ENCODE results near the gene BPGM.

The BPGM gene

GRCh38 chr7:134637441-134637840 lies 9.2 kb upstream of the BPGM start:
- no peaks in the 10 kb centered on the region for H3K9me3 ChIP-seq (ENCODE audit: insufficient read depth, low read length)
- H4K20me1 ChIP-seq (ENCODE audit: low read depth, low read length), result no peaks in the 10 kb centered on the region
- no peaks in the 10 kb centered on the region for H3K9me2 ChIP-seq (replicated peaks; ENCODE audit: insufficient read depth, low read length)
- H3K27me3 ChIP-seq (ENCODE audit: low read length), result no peaks in the 10 kb centered on the region
- H3K4me3 ChIP-seq (ENCODE audit: insufficient read depth, low read length, poor library complexity, severe bottlenecking), result no peak overlapping the region
- no peaks in the 10 kb centered on the region for H3F3A ChIP-seq (ENCODE audit: insufficient read depth)
- H3K79me2 ChIP-seq (ENCODE audit: insufficient read depth, low read length), result no peaks in the 10 kb centered on the region
- no peak overlapping the region for H2AFZ ChIP-seq (ENCODE audit: low read depth, low read length, severe bottlenecking)
- H3K36me3 ChIP-seq (ENCODE audit: low read length), result no peaks in the 10 kb centered on the region
- TF ChIP-seq CTCF (IDR thresholded peaks at IDR 0.05; ENCODE audit: insufficient read depth, low read length, poor library complexity, severe bottlenecking) (no peak), EZH2phosphoT487 (conservative IDR thresholded peaks at IDR 0.05; ENCODE audit: low read length) (no peak)
- no peak overlapping the region for H3K27ac ChIP-seq (ENCODE audit: low read depth, low read length)
- H3K4me2 ChIP-seq (ENCODE audit: low read depth, low read length, poor library complexity, severe bottlenecking), result no peak overlapping the region
- no peak overlapping the region for H3K9ac ChIP-seq (ENCODE audit: low read length)

GRCh38 chr7:134637934-134638719 lies 8.5 kb upstream of the BPGM start:
- no peak overlapping the region for H3K27ac ChIP-seq (ENCODE audit: low read depth, low read length)
- no peaks in the 10 kb centered on the region for H3K9me2 ChIP-seq (replicated peaks; ENCODE audit: insufficient read depth, low read length)
- no peaks in the 10 kb centered on the region for H3K79me2 ChIP-seq (ENCODE audit: insufficient read depth, low read length)
- no peaks in the 10 kb centered on the region for H3F3A ChIP-seq (ENCODE audit: insufficient read depth)
- H3K36me3 ChIP-seq (ENCODE audit: low read length), result no peaks in the 10 kb centered on the region
- H3K4me2 ChIP-seq (ENCODE audit: low read depth, low read length, poor library complexity, severe bottlenecking), result no peak overlapping the region
- TF ChIP-seq EZH2phosphoT487 (conservative IDR thresholded peaks at IDR 0.05; ENCODE audit: low read length) (no peak), CTCF (IDR thresholded peaks at IDR 0.05; ENCODE audit: insufficient read depth, low read length, poor library complexity, severe bottlenecking) (no peak)
- no peaks in the 10 kb centered on the region for H3K9me3 ChIP-seq (ENCODE audit: insufficient read depth, low read length)
- no peak overlapping the region for H2AFZ ChIP-seq (ENCODE audit: low read depth, low read length, severe bottlenecking)
- H3K9ac ChIP-seq (ENCODE audit: low read length), result no peak overlapping the region
- no peaks in the 10 kb centered on the region for H4K20me1 ChIP-seq (ENCODE audit: low read depth, low read length)
- H3K27me3 ChIP-seq (ENCODE audit: low read length), result no peaks in the 10 kb centered on the region
- no peak overlapping the region for H3K4me3 ChIP-seq (ENCODE audit: insufficient read depth, low read length, poor library complexity, severe bottlenecking)

GRCh38 chr7:134639061-134639460 lies 7.6 kb upstream of the BPGM start:
- Histone ChIP-seq H3K4me2 (ENCODE audit: low read depth, low read length, poor library complexity, severe bottlenecking) (no peak overlapping the region), H3K27ac (ENCODE audit: low read depth, low read length) (no peak overlapping the region), H3K9me2 (replicated peaks; ENCODE audit: insufficient read depth, low read length) (no peaks in the 10 kb centered on the region), H3K9ac (ENCODE audit: low read length) (no peak overlapping the region), H2AFZ (ENCODE audit: low read depth, low read length, severe bottlenecking) (no peak overlapping the region), H3K27me3 (ENCODE audit: low read length) (no peaks in the 10 kb centered on the region), H3F3A (ENCODE audit: insufficient read depth) (no peaks in the 10 kb centered on the region), H4K20me1 (ENCODE audit: low read depth, low read length) (no peaks in the 10 kb centered on the region), H3K4me3 (ENCODE audit: insufficient read depth, low read length, poor library complexity, severe bottlenecking) (no peak overlapping the region), H3K36me3 (ENCODE audit: low read length) (no peaks in the 10 kb centered on the region), H3K79me2 (ENCODE audit: insufficient read depth, low read length) (no peaks in the 10 kb centered on the region), H3K9me3 (ENCODE audit: insufficient read depth, low read length) (no peaks in the 10 kb centered on the region)
- TF ChIP-seq EZH2phosphoT487 (conservative IDR thresholded peaks at IDR 0.05; ENCODE audit: low read length) (no peak), CTCF (IDR thresholded peaks at IDR 0.05; ENCODE audit: insufficient read depth, low read length, poor library complexity, severe bottlenecking) (no peak)
